ENCODE measurements around the gene C9orf78. TPM values are rescaled to one million over a fixed set of nuclear protein-coding genes. Genes with fewer than 3 reads are reported as not detected.
A peak's percentile ranks its signal among the peaks of the same experiment; 100 is the strongest.

The C9orf78 gene
- total RNA-seq, 1 donor from 2014 or later = 37.7 TPM

DNA sequence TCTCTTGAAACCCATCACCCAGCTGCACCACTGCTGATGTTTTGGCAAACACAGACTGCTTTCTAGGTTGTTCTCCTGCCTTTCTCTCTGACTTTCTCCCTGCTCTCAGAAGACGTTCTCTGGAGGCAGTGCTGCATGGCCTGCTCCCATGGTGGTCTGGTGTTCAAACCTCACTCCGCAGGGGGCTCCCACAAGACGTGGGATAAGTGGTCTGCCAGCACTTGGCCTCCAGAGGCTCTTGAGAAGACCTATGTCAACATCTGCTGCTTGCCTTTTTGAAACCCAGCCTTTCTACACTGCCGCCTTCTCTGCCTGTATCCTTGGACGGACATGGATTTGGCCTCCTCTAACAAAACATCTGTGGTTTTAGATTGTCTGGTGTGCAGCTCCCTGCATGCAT, 16.7 kb upstream of the C9orf78 start:
- H3K36me3 Mint-ChIP-seq (ENCODE audit: low read depth) = peaks cover 21% of the 10 kb centered on the region
- no peaks in the 10 kb centered on the region for H3K27me3 Mint-ChIP-seq (ENCODE audit: low read depth)
- no peaks in the 10 kb centered on the region for H3K9me3 Mint-ChIP-seq (ENCODE audit: low read depth)
- peaks cover 45% of the 10 kb centered on the region for H3K4me1 Mint-ChIP-seq (ENCODE audit: low read depth)
- TF ChIP-seq, protein P1, sequence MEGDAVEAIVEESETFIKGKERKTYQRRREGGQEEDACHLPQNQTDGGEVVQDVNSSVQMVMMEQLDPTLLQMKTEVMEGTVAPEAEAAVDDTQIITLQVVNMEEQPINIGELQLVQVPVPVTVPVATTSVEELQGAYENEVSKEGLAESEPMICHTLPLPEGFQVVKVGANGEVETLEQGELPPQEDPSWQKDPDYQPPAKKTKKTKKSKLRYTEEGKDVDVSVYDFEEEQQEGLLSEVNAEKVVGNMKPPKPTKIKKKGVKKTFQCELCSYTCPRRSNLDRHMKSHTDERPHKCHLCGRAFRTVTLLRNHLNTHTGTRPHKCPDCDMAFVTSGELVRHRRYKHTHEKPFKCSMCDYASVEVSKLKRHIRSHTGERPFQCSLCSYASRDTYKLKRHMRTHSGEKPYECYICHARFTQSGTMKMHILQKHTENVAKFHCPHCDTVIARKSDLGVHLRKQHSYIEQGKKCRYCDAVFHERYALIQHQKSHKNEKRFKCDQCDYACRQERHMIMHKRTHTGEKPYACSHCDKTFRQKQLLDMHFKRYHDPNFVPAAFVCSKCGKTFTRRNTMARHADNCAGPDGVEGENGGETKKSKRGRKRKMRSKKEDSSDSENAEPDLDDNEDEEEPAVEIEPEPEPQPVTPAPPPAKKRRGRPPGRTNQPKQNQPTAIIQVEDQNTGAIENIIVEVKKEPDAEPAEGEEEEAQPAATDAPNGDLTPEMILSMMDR (IDR thresholded peaks at IDR 0.05) = no peak
- no peak for DNase-seq (ENCODE audit: low spot score)
- H3K27ac Mint-ChIP-seq (ENCODE audit: unreplicated experiment) = no peak overlapping the region
- H3K4me3 Mint-ChIP-seq (ENCODE audit: unreplicated experiment) = no peak overlapping the region

GRCh38 chr9:129850821-129851550, 15.9 kb upstream of the C9orf78 start:
- Mint-ChIP-seq H3K4me3 (ENCODE audit: unreplicated experiment) (no peak overlapping the region), H3K27ac (ENCODE audit: unreplicated experiment) (peak overlapping the region; percentile 45)
- no peak for DNase-seq (ENCODE audit: low spot score)

DNA sequence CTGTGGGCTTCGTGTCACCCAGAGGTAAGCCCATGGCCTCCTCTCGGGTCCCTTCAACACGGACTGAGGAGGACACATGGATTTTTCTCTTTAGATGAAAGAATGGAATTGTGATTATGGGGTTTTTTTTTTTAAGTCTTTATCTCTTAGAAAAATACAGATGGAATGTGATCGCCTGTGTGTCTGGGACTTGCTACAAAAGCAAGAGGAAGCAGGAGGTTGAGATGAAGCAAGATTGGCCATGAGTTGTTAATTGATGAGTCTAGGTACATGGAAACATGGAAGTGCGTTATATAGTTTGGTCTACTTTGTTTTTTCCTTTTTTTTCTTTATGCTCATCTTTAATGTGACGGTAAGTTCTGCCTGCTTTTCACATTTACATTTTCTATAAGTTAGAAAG, 14.8 kb upstream of the C9orf78 start:
- Mint-ChIP-seq H3K27ac (ENCODE audit: unreplicated experiment) (peak overlapping the region; percentile 2), H3K4me3 (ENCODE audit: unreplicated experiment) (no peak overlapping the region), H3K4me1 (ENCODE audit: low read depth) (peaks cover 31% of the 10 kb centered on the region), H3K36me3 (ENCODE audit: low read depth) (peaks cover 17% of the 10 kb centered on the region), H3K9me3 (ENCODE audit: low read depth) (no peaks in the 10 kb centered on the region), H3K27me3 (ENCODE audit: low read depth) (no peaks in the 10 kb centered on the region)
- TF ChIP-seq, protein P1 (IDR thresholded peaks at IDR 0.05) = no peak
- DNase-seq (ENCODE audit: low spot score) = no peak

More at GRCh38 chr9:129850821-129851550, 15.9 kb upstream of the C9orf78 start:
- TF ChIP-seq, protein P1 (IDR thresholded peaks at IDR 0.05) = no peak
- peaks cover 36% of the 10 kb centered on the region for H3K4me1 Mint-ChIP-seq (ENCODE audit: low read depth)
- H3K9me3 Mint-ChIP-seq (ENCODE audit: low read depth) = no peaks in the 10 kb centered on the region
- H3K27me3 Mint-ChIP-seq (ENCODE audit: low read depth) = no peaks in the 10 kb centered on the region
- peaks cover 17% of the 10 kb centered on the region for H3K36me3 Mint-ChIP-seq (ENCODE audit: low read depth)

GRCh38 chr9:129848712-129849441, 13.8 kb upstream of the C9orf78 start:
- H3K27ac Mint-ChIP-seq (ENCODE audit: unreplicated experiment) = no peak overlapping the region
- no peaks in the 10 kb centered on the region for H3K27me3 Mint-ChIP-seq (ENCODE audit: low read depth)
- no peak overlapping the region for H3K4me3 Mint-ChIP-seq (ENCODE audit: unreplicated experiment)
- DNase-seq (ENCODE audit: low spot score) = no peak
- TF ChIP-seq, protein P1 (IDR thresholded peaks at IDR 0.05) = no peak
- H3K36me3 Mint-ChIP-seq (ENCODE audit: low read depth) = peaks cover 15% of the 10 kb centered on the region
- no peaks in the 10 kb centered on the region for H3K9me3 Mint-ChIP-seq (ENCODE audit: low read depth)
- peaks cover 28% of the 10 kb centered on the region for H3K4me1 Mint-ChIP-seq (ENCODE audit: low read depth)

- peaks cover 4% of the 10 kb centered on the region for H3K36me3 Mint-ChIP-seq (ENCODE audit: low read depth)
- no peak for DNase-seq (ENCODE audit: low spot score)
- H3K9me3 Mint-ChIP-seq (ENCODE audit: low read depth) = no peaks in the 10 kb centered on the region
- peaks cover 13% of the 10 kb centered on the region for H3K4me1 Mint-ChIP-seq (ENCODE audit: low read depth)
- H3K4me3 Mint-ChIP-seq (ENCODE audit: unreplicated experiment) = no peak overlapping the region
- TF ChIP-seq, protein P1 (IDR thresholded peaks at IDR 0.05) = no peak
- H3K27me3 Mint-ChIP-seq (ENCODE audit: low read depth) = no peaks in the 10 kb centered on the region
- H3K27ac Mint-ChIP-seq (ENCODE audit: unreplicated experiment) = no peak overlapping the region
These were observed 10.3 kb upstream of the C9orf78 start for GRCh38 chr9:129845373-129845772.

All from chondrocyte (in vitro differentiated cells).